Activated CD8-positive, alpha-beta T cell treated with anti-CD3 and anti-CD28 coated beads, Interleukin-2, amount 10 ng/mL, durations not matched to agents 7 days and 5 days (primary cell): ENCODE data around the gene SLC13A3. TPM values are rescaled to one million over a fixed set of nuclear protein-coding genes. Genes with fewer than 3 reads are reported as not detected.

Experiments used
- ATAC-seq: fragments of 150-1000 bp; cut with Tn5 transposase; one replicate; pipeline ENCODE4 v1.10.0; 2021; ENCODE audit warnings: moderate library complexity
- CTCF ChIA-PET: fragments of 350-600 bp; sonication (Branson Sonifier 250); formaldehyde crosslinking; loops from one replicate; lab custom pipeline; 2021; ENCODE audit warnings: antibody characterized with exemption; lab: Charles Lee
- POLR2A ChIA-PET: fragments of 350-600 bp; sonication (Branson Sonifier 250); formaldehyde crosslinking; loops from one replicate; lab custom pipeline; 2021; ENCODE audit warnings: antibody characterized with exemption; lab: Charles Lee
- DNase-seq: peaks from one replicate; pipeline ENCODE4 v3.0.0-alpha.2; 2020
- H3K27ac Mint-ChIP-seq: one replicate; pipeline ENCODE4 v1.8.0; 2021; ENCODE audit warnings: mild to moderate bottlenecking, mixed read lengths
- H3K27me3 Mint-ChIP-seq: one replicate; pipeline ENCODE4 v1.8.0; 2021; ENCODE audit warnings: low read depth, mixed read lengths
- H3K36me3 Mint-ChIP-seq: one replicate; pipeline ENCODE4 v1.8.0; 2021; ENCODE audit warnings: low read depth, mixed read lengths
- H3K4me1 Mint-ChIP-seq: one replicate; pipeline ENCODE4 v1.8.0; 2021; ENCODE audit warnings: low read depth, mixed read lengths
- H3K4me3 Mint-ChIP-seq: one replicate; pipeline ENCODE4 v1.8.0; 2021; ENCODE audit warnings: mild to moderate bottlenecking, mixed read lengths
- H3K9me3 Mint-ChIP-seq: one replicate; pipeline ENCODE4 v1.8.0; 2022; ENCODE audit warnings: mixed read lengths; ENCODE audit not compliant: insufficient read depth
- total RNA-seq, 2 experiments: library from RNA; stranded (reverse); gene quantifications; one replicate each; pipeline ENCODE4 v1.2.3, GENCODE V29; 2021

The SLC13A3 gene
- total RNA-seq, 2 experiments from 2014 or later = not detected

GRCh38 chr20:46607849-46608497, 43.3 kb downstream of the SLC13A3 start:
- H3K36me3 Mint-ChIP-seq = no peaks in the 10 kb centered on the region
- ATAC-seq (no peak), DNase-seq (no peak)
- peaks cover 3% of the 10 kb centered on the region for H3K4me1 Mint-ChIP-seq
- H3K27ac Mint-ChIP-seq = no peak overlapping the region
- ChIA-PET POLR2A (no interaction called here), CTCF (no interaction called here)
- no peaks in the 10 kb centered on the region for H3K9me3 Mint-ChIP-seq
- H3K4me3 Mint-ChIP-seq = no peak overlapping the region
- H3K27me3 Mint-ChIP-seq = peaks cover 16% of the 10 kb centered on the region

DNA sequence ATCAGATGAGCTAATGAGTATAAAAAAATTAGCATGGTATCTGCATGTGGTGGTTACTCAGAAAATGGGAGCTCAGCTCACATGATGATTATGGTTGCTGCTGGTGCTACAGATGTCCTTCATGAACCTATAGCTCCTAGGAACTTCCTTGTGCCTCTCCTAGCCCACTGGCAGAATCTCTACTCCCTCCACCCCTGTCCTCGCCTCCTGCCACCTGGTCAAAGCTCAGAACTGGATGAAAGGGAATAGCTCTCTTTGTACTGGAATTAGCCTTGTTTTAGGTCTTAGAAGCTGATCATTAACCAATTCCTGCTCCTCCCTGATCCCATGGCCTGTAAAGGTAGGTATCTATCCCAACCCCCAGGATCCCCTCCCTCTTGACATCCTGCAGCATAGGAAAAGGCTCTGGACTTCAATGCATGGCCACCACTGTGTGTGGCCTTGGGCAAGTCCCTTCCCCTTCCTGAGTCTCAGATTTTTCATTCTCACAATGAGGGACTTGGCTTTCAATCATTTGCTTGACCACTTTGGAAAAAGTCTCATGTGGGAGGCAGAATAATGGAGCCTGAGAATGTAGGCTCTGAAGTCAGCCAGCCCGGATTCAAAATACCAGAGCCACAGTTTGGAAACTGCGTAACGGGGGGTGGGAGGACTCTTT, 43.9 kb downstream of the SLC13A3 start:
- peaks cover 4% of the 10 kb centered on the region for H3K4me1 Mint-ChIP-seq
- DNase-seq (no peak), ATAC-seq (no peak)
- H3K9me3 Mint-ChIP-seq = no peaks in the 10 kb centered on the region
- no peak overlapping the region for H3K27ac Mint-ChIP-seq
- ChIA-PET POLR2A (no interaction called here), CTCF (no interaction called here)
- no peaks in the 10 kb centered on the region for H3K36me3 Mint-ChIP-seq
- no peak overlapping the region for H3K4me3 Mint-ChIP-seq
- peaks cover 16% of the 10 kb centered on the region for H3K27me3 Mint-ChIP-seq

- ATAC-seq (no peak), DNase-seq (no peak)
- no peak overlapping the region for H3K27ac Mint-ChIP-seq
- no peaks in the 10 kb centered on the region for H3K9me3 Mint-ChIP-seq
- peaks cover 16% of the 10 kb centered on the region for H3K27me3 Mint-ChIP-seq
- POLR2A ChIA-PET = no interaction called here
- CTCF ChIA-PET = no interaction called here
- H3K36me3 Mint-ChIP-seq = no peaks in the 10 kb centered on the region
- H3K4me1 Mint-ChIP-seq = peaks cover 9% of the 10 kb centered on the region
- H3K4me3 Mint-ChIP-seq = no peak overlapping the region
These were observed 44.5 kb downstream of the SLC13A3 start for GRCh38 chr20:46606817-46607190.

- DNase-seq = no peak
- Mint-ChIP-seq H3K27me3 (peaks cover 12% of the 10 kb centered on the region), H3K27ac (no peak overlapping the region), H3K4me1 (peaks cover 15% of the 10 kb centered on the region), H3K36me3 (no peaks in the 10 kb centered on the region), H3K9me3 (no peaks in the 10 kb centered on the region), H3K4me3 (no peak overlapping the region)
- ChIA-PET POLR2A (no interaction called here), CTCF (no interaction called here)
- no peak for ATAC-seq
These were observed 45.1 kb downstream of the SLC13A3 start for GRCh38 chr20:46605978-46606816.

- H3K27ac Mint-ChIP-seq = no peak overlapping the region
- ATAC-seq (no peak), DNase-seq (no peak)
- no peaks in the 10 kb centered on the region for H3K36me3 Mint-ChIP-seq
- CTCF ChIA-PET = no interaction called here
- H3K4me3 Mint-ChIP-seq = no peak overlapping the region
- peaks cover 10% of the 10 kb centered on the region for H3K27me3 Mint-ChIP-seq
- peaks cover 21% of the 10 kb centered on the region for H3K4me1 Mint-ChIP-seq
- no peaks in the 10 kb centered on the region for H3K9me3 Mint-ChIP-seq
- POLR2A ChIA-PET = interaction anchor here (0.6 kb wide), 1 partner anchor 43 kb away, joined by 3 read pairs; no protein-coding TSS in a partner anchor
These were observed 46.1 kb downstream of the SLC13A3 start for GRCh38 chr20:46605181-46605580.

DNA sequence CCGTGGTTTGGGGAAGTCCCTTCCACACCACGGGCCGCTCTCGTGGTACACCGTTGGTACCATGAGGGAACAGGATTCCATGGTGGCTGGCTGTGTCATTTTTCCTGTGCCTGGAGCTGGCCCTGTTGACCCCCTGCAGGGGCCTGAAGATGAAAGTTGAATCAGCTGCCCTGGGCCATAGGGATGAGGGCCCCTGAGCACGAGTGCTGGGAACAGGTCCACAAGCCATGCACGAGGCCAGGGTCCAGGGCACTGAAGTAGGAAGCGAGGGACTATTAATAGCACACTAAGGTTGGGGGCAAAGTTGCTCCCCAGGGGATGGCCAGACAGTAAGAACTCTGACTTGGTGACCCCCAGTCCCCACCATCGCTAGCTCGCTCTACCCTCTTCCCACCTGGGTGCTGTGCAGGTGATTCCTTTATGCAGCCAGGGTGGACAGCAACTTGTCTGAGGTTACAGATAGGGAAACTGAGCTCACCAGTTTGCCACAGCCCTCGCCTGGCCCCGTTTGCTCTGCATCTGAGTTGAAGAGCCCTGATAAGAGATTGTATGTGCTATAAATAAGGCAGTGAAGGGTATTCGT, 46.6 kb downstream of the SLC13A3 start:
- DNase-seq (no peak), ATAC-seq (no peak)
- ChIA-PET POLR2A (interaction anchor here (0.6 kb wide), 1 partner anchor 43 kb away, joined by 3 read pairs; no protein-coding TSS in a partner anchor), CTCF (no interaction called here)
- Mint-ChIP-seq H3K9me3 (no peaks in the 10 kb centered on the region), H3K4me1 (peaks cover 21% of the 10 kb centered on the region), H3K36me3 (no peaks in the 10 kb centered on the region), H3K4me3 (no peak overlapping the region), H3K27ac (no peak overlapping the region), H3K27me3 (peaks cover 15% of the 10 kb centered on the region)

DNA sequence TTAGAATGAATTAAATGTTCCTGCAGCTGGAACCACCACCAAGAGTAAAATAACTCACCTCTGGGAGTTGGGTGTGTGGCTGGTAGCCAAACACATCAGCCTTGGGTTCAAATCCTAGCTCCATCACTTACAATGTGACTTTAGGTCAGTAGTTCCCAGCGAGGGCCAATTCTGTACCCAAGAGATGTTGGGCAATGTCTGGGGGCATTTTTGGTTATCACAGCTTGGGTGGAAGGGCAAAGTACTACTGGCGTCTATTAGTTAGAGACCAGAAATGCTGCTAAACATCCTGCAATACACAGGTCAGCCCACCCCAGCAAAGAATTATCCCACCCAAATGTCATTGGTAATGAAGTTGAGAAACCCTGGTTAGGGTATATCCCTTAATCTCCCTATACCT, 48.8 kb downstream of the SLC13A3 start:
- ATAC-seq (no peak), DNase-seq (no peak)
- H3K27me3 Mint-ChIP-seq = peaks cover 17% of the 10 kb centered on the region
- CTCF ChIA-PET = no interaction called here
- no peaks in the 10 kb centered on the region for H3K9me3 Mint-ChIP-seq
- POLR2A ChIA-PET = no interaction called here
- no peak overlapping the region for H3K27ac Mint-ChIP-seq
- no peak overlapping the region for H3K4me3 Mint-ChIP-seq
- no peaks in the 10 kb centered on the region for H3K36me3 Mint-ChIP-seq
- peaks cover 21% of the 10 kb centered on the region for H3K4me1 Mint-ChIP-seq

- POLR2A ChIA-PET = no interaction called here
- Mint-ChIP-seq H3K36me3 (no peaks in the 10 kb centered on the region), H3K4me1 (peaks cover 21% of the 10 kb centered on the region), H3K27ac (no peak overlapping the region), H3K27me3 (peaks cover 17% of the 10 kb centered on the region), H3K9me3 (no peaks in the 10 kb centered on the region), H3K4me3 (no peak overlapping the region)
- DNase-seq (no peak), ATAC-seq (no peak)
- CTCF ChIA-PET = interaction anchor here (0.7 kb wide), 1 partner anchor 57 kb away, joined by 3 read pairs; no protein-coding TSS in a partner anchor
These were observed 49.6 kb downstream of the SLC13A3 start for GRCh38 chr20:46601603-46602122.

GRCh38 chr20:46600286-46600752, 50.9 kb downstream of the SLC13A3 start:
- CTCF ChIA-PET = no interaction called here
- no peak for ATAC-seq
- Mint-ChIP-seq H3K27me3 (peaks cover 27% of the 10 kb centered on the region), H3K4me1 (peaks cover 21% of the 10 kb centered on the region), H3K9me3 (no peaks in the 10 kb centered on the region), H3K36me3 (no peaks in the 10 kb centered on the region), H3K27ac (no peak overlapping the region), H3K4me3 (no peak overlapping the region)
- DNase-seq = no peak
- POLR2A ChIA-PET = no interaction called here

- no peak overlapping the region for H3K4me3 Mint-ChIP-seq
- DNase-seq (no peak), ATAC-seq (no peak)
- no peak overlapping the region for H3K27ac Mint-ChIP-seq
- H3K9me3 Mint-ChIP-seq = no peaks in the 10 kb centered on the region
- ChIA-PET CTCF (no interaction called here), POLR2A (no interaction called here)
- peaks cover 35% of the 10 kb centered on the region for H3K27me3 Mint-ChIP-seq
- H3K36me3 Mint-ChIP-seq = no peaks in the 10 kb centered on the region
- H3K4me1 Mint-ChIP-seq = peaks cover 21% of the 10 kb centered on the region
These were observed 51.9 kb downstream of the SLC13A3 start for GRCh38 chr20:46599227-46599987.

- ChIA-PET CTCF (no interaction called here), POLR2A (no interaction called here)
- no peaks in the 10 kb centered on the region for H3K36me3 Mint-ChIP-seq
- H3K4me1 Mint-ChIP-seq = peaks cover 4% of the 10 kb centered on the region
- ATAC-seq (no peak), DNase-seq (no peak)
- peaks cover 45% of the 10 kb centered on the region for H3K27me3 Mint-ChIP-seq
- no peak overlapping the region for H3K4me3 Mint-ChIP-seq
- no peak overlapping the region for H3K27ac Mint-ChIP-seq
- H3K9me3 Mint-ChIP-seq = no peaks in the 10 kb centered on the region
These were observed 55.3 kb downstream of the SLC13A3 start for GRCh38 chr20:46595933-46596332.
